Tibial nerve (tissue), 4 donors: ENCODE results near the gene UBXN6.

Source experiments
- CTCF ChIP-seq, 5 experiments: fragments of 200-600 bp in 3 of 5; fragments of 450-650 bp in 2 of 5; sonication (generic) in 3 of 5; IDR thresholded peaks; one replicate each; pipeline ENCODE4 v1.5.1; 2016 to 2019; ENCODE audit warnings: antibody characterized with exemption in 5 of 5, mild to moderate bottlenecking in 3 of 5, moderate library complexity in 2 of 5
- EP300 ChIP-seq, 2 donors: sonication (generic); formaldehyde crosslinking; IDR thresholded peaks; one replicate each; pipeline ENCODE4 v1.6.1; 2017; ENCODE audit warnings: antibody characterized with exemption in 2 of 2, mild to moderate bottlenecking in 1 of 2
- POLR2A ChIP-seq, 2 donors: fragments of 450-650 bp; IDR thresholded peaks; one replicate each; pipeline ENCODE4 v1.6.1; 2017; ENCODE audit warnings: antibody characterized with exemption in 2 of 2, mild to moderate bottlenecking in 2 of 2, moderate library complexity in 2 of 2

- TF ChIP-seq POLR2A (IDR thresholded peaks at IDR 0.05) (no peak), CTCF (IDR thresholded peaks at IDR 0.05) (no peak), EP300 (IDR thresholded peaks at IDR 0.05) (no peak)
Measured at GRCh38 chr19:4415352-4415751, 42.2 kb downstream of the UBXN6 start.
